DMS114 treated with DMSO at 0.1 percent for 48 hours (cell line): ENCODE data around the gene FEN1.

Source experiments
- DNase-seq: peaks from one replicate; lab custom pipeline; 2025; ENCODE audit not compliant: unreplicated experiment; lab: John Stamatoyannopoulos, UW

The FEN1 gene

DNA sequence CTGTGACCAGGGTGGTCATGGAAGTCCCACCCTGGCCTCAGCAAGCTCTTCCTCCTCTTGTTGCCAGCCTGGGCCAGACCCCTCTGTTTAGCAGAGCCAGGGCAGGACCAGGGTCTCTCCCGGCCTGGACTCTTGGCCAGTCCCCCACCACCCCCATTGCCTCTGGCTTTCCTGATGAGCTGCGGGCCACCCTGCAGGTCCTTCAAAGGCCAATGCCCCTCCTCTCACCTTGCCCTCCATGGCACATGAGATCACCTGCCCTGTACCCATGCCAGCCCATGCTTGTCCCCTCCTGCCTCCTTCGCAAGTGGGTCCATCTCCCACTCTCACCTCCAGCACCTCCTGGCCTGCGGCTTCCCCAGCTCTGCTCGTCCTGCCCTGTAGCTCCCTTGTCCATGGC, 45.8 kb downstream of the FEN1 start:
- DNase-seq: no peak

DNA sequence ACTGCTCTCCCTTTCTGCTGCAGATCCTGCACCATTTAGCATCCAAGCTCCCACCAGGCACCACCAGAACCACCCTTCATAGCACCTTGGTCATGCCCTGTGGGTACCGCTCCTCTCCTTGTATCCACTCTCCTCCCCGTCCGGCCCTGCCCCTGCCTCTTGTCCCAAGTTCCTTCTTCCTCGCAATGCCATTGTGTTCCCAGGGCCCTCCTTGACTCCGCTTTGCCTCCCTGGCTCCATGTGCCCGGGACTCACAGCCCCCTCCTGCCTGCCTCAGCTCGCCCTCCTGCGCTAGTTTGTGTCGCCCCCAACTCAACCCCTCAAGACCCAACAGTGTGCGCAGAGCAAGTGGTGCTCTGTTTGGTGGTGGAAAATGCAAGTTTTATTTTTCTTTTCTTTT, 46.2 kb downstream of the FEN1 start:
- no peak for DNase-seq

DNA sequence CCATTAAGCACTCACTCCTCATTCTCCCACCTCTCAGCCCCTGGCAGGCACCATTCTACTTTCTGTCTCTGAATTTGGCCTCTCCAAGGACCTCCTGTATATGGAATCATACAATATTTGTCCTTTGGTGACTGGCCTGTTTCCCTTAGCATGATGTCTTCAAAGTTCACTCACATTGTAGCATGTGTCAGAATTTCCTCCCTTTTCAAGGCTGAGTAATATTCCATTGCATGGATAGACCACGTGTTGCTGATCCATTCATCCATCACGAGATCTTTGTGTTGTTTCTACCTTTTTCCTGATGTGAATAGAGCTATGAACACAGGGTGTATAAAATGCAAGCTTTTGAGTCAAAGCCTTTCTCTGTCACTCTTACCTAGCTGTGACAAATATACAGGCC, 47.0 kb downstream of the FEN1 start:
- no peak for DNase-seq

DNA sequence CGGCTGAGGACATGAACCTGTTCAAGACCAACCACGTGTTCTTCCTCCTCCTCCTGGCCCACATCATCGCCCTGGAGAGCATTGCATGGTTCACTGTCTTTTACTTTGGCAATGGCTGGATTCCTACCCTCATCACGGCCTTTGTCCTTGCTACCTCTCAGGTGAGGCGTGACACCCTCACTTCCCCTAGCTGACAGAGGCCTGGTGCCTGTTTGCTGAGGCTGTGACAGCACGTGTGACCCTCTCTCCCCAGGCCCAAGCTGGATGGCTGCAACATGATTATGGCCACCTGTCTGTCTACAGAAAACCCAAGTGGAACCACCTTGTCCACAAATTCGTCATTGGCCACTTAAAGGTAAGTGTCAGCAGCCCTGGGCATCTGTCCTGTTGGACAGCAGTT, 47.7 kb downstream of the FEN1 start:
- DNase-seq: no peak

DNA sequence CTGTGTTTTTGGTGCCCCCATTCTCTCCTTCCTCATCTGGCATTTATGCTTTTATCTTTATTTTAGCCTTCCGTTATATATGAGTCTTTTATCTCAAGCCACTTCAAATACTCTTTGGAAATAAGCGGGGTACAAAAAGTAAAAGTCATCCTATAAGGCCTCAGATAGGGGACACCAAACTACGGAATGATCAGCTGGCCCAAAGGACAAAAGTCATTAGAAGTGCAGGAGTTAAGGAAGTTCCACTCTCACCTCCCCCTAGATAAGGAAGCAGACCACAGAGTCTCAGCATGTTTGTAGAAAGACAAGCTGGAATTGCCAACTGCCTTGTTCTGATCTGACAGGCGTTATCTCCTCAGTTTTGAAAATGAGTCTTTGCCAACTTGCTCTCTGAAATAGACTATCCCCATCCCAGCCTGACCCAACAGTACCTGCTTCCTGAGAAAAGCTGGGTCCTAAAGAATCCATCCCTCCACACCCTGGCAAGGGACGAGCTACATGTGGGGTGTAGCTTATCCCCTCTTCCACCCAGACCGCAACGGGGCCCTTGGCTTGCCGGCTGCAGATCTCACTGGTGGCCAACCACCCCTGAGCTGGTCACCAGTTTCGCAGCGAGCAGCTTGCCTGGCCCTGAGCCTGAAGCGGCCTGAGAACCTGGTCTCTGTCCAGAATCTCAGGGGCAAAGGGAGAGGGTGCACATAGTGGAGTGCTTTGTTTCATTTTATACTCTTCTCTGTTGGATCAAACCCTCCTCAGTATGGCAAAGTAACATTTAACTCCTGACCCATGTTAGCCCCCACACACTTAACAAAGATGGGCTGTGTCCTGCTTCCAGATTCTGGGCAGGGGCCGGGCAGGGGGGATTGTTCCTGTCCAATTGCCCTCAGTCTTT, 49.2 kb downstream of the FEN1 start:
- no peak for DNase-seq

DNA sequence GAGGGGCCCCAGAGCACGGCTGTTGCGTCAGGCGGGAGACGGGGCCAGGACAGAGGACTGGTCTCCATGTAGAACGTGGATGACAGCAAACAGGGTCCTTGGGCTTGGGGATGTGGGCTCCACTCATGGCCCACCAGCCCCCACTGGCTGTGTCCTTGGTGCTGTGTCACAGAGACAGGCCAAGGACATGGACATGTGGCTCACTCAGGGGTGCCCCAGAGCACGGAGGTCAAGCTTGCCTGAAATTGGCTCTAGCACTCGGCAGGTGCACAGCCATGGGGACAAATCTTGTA, 49.8 kb downstream of the FEN1 start:
- no peak for DNase-seq

DNA sequence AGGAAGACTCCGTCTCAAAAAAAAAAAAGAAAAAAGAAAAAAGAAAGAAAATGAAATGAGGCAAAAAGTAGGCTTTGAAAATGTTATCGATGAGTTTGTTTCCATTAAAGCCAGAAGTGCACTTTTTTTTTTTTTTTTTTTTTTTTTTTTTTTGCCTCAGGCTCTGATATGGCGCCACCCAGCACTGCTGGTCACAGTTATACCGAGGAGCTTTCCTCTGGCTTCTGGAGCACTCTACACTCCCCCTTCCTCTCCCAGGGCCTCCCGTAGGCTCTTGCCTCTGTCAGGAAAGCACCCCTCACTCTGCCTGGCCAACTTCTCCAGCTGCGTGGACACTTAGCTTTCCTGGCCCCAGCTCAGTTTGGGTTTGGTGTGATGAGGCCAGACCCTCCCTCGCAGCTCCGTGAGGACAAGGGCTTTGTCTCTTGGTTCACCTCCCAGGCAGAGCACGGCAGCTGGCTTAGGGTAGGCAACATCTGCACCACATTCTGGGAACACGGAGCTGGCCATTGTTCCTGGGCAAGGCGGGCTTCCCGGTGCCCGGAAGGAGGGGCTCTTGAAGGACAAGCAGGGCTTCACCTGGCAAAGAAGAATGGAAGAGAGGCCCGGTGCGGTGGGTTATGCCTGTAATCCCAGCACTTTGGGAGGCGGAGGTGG, 52.3 kb downstream of the FEN1 start:
- DNase-seq: no peak

DNA sequence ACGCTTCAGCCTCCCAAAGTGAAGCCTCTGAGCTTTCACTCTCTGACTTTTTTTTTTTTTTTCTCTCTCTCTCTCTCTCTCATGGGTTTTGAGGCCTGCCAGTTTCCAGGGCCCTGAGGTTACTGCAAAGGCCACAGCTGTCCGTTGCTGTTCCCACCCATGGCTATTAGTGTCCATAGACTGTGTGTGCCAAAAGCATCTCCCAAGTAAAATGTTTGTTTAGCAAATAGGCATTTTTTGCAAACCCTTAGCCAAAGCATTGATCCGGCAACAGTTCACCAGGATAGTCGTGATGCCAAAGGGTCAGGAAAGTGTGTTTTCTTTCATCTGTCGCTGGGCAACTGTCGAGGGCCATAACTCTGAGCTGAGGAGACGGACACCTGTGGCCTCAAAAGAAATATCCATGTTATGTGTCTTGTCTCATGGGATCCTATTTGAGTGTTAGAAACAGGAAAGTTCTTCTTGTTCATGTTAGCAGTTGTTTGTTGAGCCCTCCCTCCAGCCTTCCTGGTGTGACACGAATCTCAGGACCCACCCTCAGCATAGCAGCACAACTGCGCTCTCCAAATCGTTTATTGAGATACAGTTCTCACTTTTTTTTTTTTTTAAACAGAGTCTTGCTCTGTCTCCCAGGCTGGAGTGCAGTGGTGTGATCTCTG, 53.8 kb downstream of the FEN1 start:
- DNase-seq: no peak
